GM19324 (cell line): ENCODE results near the gene METTL1.
"Not testable (repeated sequence)": the region's sequence is repeated elsewhere in the genome, so short reads cannot be mapped to it uniquely, and the experiment has no call there.

Source experiments
- ATAC-seq: cut with Tn5 transposase; IDR thresholded peaks from one replicate; pipeline ENCODE4 v1.9.1; 2021; ENCODE audit warnings: mild to moderate bottlenecking, moderate library complexity; ENCODE audit not compliant: unreplicated experiment, low FRiP score

METTL1 gene

DNA sequence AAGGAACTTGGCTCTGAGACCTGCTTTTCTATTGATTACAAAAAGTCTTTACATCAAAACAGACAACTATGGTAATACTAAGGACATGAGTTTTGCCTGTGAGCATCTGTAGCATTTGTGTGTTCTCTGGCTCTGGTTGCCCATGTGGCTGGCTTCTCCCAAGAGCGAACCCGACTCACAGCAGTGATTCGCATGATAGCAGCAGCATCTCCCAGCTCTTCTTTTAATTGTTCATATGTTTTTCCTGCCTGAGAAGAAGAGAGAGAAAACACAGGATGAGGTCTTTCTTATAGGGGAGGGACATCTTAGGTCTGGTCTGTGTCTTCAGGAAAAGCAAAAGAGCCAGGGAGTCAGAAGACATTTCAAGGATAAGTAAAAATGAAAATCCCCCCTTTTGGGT is 29.1 kb upstream of the METTL1 start:
- no peak for ATAC-seq

- ATAC-seq = no peak
These were observed 26.0 kb upstream of the METTL1 start for GRCh38 chr12:57797933-57798332.

GRCh38 chr12:57796996-57797395 is 25.1 kb upstream of the METTL1 start:
- ATAC-seq = no peak

GRCh38 chr12:57795354-57795753 is 23.4 kb upstream of the METTL1 start:
- no peak for ATAC-seq

- ATAC-seq = no peak
These were observed 22.0 kb upstream of the METTL1 start for GRCh38 chr12:57793920-57794319.

GRCh38 chr12:57783861-57784260 is 12.0 kb upstream of the METTL1 start:
- ATAC-seq = no peak

GRCh38 chr12:57783466-57783801 is 11.5 kb upstream of the METTL1 start:
- no peak for ATAC-seq

DNA sequence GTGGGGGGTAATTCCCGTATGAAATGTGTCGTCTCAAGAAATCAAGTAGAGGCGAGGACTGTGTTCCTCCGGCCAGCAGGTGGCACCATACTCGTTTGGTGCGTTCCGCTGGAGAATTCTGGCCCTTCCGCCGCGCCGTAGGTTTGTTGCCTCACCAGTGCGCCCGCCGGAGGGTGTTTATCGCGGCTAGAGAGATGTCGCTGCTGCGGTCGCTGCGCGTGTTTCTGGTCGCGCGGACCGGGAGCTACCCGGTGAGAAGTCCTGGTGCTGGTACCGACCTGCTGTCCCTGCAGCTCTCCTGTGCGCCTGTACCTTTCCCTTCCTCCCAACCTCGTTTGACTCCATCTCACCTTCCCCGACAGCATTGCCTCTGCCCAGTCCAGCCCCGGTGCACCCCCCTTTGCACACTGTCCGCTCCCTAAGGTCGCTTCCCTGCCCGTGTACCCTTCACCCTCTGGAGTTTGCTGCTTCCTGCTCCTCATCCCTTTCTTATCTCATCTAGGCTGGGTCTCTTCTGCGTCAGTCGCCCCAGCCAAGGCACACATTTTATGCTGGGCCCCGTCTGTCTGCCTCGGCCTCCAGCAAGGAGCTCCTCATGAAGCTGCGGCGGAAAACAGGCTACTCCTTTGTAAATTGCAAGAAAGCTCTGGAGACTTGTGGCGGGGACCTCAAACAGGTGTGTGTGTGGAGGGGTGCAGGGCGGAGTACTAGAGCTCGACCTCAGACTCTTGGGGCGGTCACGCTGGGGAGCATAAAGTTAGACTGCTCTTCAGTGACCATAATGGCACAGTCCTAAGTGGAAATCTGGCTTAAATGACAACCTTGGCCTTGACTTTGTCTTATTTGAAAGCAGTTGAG is 10.9 kb upstream of the METTL1 start, which contains the start of gene TSFM:
TSS of gene TSFM (plus strand) at position 180 of the 858 bp plus-strand sequence. CDS start at position 195, 15 bp downstream.
- peak; percentile 92 for ATAC-seq

DNA sequence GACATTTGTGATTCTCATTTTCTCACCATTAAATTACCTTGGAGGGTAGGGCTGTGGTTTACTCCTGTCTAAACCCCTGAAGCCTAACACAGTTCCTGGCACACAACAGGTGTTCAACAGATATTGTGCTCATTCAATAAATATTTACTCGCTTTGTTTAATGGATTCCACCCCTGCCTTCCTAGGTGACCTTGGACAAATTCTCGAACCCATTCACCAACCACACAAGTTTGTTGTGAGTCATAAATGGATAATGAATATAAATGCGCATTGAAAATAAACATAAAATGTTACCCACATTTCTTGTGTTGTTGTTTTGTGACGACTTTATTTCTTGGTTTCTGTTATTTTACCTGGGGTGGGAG is 10.3 kb upstream of the METTL1 start:
- ATAC-seq = no peak

DNA sequence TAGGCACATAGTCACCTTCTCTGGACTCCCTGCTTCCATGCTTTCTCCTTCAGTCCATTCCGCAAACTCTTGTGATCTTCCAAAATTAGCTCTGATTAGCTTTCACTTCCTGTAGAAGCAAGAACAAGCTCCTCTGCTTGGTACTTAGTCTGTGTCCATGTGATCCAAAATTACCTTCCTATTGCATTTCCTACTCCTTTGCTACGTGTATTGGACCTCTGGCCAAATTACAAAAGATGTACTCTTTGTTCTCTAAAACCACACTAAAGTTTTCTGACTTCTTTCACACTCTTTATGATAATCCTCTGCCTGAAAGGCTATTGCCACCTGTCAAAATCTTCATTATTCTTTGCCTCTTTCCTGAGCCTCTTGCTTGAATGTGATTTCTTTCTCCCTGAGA is 9.9 kb upstream of the METTL1 start:
- ATAC-seq = no peak

GRCh38 chr12:57781244-57781643 is 9.3 kb upstream of the METTL1 start:
- no peak for ATAC-seq

DNA sequence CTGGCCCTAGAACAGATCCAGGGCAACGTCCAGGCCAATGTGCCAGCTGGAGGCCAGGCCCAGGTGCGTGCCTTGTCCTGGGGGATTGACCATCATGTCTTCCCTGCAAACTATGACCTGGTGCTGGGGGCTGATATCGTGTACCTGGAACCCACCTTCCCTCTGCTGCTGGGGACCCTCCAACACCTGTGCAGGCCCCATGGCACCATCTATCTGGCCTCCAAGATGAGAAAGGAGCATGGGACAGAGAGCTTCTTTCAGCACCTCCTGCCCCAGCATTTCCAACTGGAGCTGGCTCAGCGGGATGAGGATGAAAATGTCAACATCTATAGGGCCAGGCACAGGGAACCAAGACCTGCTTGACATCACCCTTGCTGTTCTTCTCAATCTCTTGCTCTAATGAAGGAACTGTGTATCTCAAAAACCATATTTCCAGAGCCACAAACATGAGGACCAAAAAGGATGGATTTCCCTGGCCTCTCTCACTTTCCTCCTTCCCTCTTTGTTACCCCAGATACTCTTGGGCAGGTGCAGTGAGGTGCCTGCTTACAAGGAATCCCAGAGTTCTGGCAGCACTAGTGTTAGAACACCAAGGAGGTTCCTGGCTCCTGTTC is 8.5 kb upstream of the METTL1 start:
- no peak for ATAC-seq

DNA sequence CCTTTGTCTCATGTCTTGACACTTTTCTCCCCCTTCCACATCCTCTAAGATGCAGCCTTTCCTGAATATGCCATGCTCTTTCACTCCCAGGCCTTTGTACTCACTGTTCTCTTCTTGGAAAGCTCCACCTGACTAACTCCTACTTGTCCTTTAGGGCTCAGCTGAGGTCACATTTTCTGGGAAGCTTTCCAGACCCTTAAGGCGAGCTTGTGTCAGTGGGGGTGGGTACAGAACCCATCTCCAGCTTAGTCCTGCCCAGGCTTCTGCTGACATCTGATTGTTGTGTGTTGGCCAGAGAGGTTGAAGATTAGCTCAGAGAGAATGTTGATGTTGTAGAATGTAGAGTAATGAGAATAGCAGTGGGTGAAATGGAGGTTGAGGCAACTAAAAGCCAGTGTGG is 7.8 kb upstream of the METTL1 start:
- ATAC-seq = no peak

DNA sequence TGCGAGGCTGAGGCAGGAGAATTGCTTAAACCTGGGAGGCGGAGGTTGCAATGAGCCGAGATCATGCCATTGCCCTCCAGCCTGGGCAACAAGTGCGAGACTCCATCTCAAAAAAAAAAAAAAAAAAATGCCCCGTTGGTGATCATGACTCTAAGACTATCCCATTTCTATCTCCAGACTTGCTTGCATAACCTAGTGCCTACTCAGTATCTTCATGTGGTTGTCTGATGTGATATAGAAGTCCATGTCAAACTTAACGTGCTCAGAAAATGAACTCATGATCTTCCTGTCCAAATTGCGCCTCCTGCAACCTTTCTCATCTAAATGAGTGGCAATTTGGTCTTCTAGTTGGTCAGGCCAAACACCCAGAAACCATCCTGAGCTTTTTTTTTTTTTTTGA is 6.0 kb upstream of the METTL1 start:
- no peak for ATAC-seq

- ATAC-seq = no peak
These were observed 5.5 kb upstream of the METTL1 start for GRCh38 chr12:57777367-57777766.

DNA sequence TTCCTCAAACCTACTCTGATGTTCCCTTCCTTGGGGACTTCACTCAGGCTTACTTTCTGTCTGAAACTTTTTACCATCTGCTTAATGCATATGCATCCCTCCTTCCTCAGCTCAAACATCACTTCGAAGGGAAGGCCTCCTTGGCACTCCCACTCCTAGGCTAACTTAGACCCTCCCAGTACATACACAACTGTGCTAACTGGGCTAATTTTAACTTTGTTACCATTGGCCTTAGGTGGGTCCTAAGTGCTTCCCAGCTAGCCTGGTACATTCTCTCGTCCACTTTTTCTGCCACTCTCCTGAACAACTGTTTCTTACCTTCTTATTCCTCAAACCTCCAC is 4.3 kb upstream of the METTL1 start:
- ATAC-seq = no peak

DNA sequence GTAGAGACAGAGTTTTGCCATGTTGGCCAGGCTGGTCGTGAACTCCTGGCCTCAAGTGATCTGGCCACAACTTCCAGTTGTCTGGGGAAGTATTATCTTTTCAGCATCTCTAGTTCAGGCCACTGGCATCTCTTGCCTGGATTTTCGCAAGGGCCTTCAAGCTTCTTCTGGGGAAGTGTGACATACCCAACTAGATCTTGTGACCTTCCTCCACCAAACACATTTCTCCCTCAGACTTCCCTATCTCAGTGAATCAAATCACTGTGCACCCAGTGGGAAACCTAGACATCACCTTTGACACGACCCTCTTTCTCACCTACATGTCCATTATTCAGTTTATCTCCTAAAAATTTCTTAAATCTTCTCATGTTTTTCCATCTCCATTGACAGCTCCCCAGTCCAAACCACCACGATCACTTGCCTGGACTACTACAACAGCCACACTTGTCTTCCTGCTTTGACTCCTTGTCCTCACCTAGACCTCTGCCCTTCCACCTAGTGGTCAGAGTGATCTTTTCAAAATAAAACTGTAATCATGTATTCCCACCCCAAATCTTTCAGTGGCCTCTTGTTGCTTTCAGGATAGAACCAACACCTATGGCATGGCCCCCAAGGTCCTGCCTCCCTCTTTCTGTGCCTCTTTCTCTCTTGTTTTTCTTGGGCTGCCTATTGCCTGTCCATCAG is 3.8 kb upstream of the METTL1 start:
- ATAC-seq = no peak

DNA sequence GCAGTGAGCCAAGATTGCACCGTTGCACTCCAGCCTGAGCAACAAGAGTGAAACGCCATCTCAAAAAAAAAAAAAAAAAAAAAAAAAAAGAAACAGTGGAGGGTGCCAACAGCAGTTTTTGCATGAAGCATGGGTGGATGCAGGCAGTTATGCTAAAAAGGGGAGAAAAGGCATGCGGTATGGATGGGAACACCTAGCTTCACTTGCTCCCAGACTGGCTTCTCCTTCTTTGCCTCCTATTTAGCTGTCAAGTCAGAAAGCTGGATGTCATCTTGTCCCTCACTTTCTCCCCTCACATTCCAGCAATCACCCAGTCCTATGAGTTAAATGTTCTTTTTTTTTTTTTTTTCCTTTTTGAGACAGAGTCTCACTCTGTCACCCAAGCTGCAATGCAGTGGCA is 3.1 kb upstream of the METTL1 start:
- no peak for ATAC-seq

DNA sequence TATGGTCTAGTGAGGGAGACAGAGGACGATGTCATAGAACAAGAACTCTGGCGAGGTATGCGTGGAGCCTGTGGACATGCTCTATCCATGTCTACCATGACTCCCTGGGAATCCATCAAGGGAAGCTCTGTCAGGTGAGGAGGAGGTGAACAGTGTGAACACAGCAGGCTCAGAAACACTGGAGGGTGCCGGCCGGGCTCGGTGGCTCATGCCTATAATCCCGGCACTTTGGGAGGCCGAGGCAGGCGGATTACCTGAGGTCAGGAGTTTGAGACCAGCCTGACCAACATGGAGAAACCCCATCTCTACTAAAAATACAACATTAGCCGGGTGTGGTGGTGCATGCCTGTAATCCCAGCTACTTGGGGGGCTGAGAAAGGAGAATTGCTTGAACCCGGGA is 2.7 kb upstream of the METTL1 start:
- not testable (repeated sequence) for ATAC-seq

DNA sequence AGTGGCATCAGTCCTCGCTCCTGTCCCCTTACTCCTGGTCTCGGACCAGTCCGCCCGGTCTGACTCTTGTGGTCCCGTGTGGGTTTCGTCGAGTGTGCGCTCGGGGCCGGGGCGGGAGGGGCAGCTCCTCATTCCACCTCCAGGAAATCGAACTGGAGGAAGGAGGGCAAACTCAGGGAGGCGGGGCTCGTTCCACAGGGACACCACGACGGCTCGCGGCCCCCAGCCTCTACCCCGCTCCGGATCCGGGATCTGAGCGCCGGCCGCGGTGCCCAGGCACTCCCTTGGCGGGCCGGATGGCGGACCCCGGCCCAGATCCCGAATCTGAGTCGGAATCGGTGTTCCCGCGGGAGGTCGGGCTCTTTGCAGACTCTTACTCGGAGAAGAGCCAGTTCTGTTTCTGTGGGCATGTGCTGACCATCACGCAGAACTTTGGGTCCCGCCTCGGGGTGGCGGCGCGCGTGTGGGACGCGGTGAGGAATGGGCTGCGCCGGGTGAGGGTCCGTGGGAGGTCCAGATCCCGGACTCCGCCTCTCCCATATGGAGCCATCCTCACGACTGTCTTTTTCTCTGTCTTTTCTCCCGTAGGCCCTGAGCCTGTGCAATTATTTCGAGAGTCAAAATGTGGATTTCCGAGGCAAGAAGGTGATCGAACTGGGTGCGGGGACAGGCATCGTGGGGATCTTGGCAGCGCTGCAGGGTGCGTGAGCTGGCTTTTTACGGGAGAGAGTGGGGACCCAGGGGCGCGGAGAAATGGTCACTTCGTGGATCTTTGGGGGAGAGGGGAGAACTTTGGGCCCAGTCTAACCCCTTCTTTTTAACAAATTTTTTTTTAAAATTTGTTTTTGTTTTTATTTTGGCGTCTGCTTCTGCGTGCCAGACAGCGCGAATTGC is 771 bp upstream of the METTL1 start, which contains the start of gene EEF1AKMT3:
TSS of gene EEF1AKMT3 (plus strand) at position 186 of the 894 bp plus-strand sequence. CDS start at position 297, 111 bp downstream.
- ATAC-seq = no peak
